HepG2 (cell line): ENCODE measurements around the gene RGS7. TPM values are rescaled to one million over a fixed set of nuclear protein-coding genes. Genes with fewer than 3 reads are reported as not detected.

Experiments used
- ATAC-seq: fragments of 200-7000 bp; cut with Tn5 transposase; 3 replicates; pipeline ENCODE4 v1.9.1; 2020; ENCODE audit warnings: mild to moderate bottlenecking, moderate library complexity
- BruUV-seq: library from RNA; stranded (reverse); fragments of 400-500 nt; replicated peaks from 2 replicates; lab custom pipeline; 2021; lab: Mats Ljungman, UMichigan
- CTCF ChIA-PET: fragments of 300-600 bp; formaldehyde crosslinking; extraction: SDS; loops from one replicate; lab custom pipeline; 2021; ENCODE audit warnings: low total read pairs, inconsistent platforms, low intra/inter-chr PET ratio; lab: Yijun Ruan, JAX
- POLR2A ChIA-PET: fragments of 350-600 bp; sonication (Branson Sonifier 250); formaldehyde crosslinking; loops from one replicate; lab custom pipeline; 2020; ENCODE audit warnings: antibody characterized with exemption, inconsistent platforms; lab: Yijun Ruan, JAX
- DNase-seq: peaks from one replicate; pipeline ENCODE4 v3.0.0-alpha.2; 2015; ENCODE audit warnings: low spot score
- FAIRE-seq: peaks from 3 replicates; lab custom pipeline; 2011; peaks lifted over from hg19 to GRCh38; lab: Jason Lieb, UNC
- H2AFZ ChIP-seq: one replicate; pipeline ENCODE4 v1.6.1; 2011; ENCODE audit warnings: low read length, inconsistent platforms
- H3K27ac ChIP-seq: fragments of 300-600 bp; 3 replicates; pipeline ENCODE4 v1.8.0; 2011; ENCODE audit warnings: mixed run types, mild to moderate bottlenecking, mixed read lengths, low read length, inconsistent platforms; ENCODE audit not compliant: insufficient read depth; ENCODE audit errors: extremely low read length
- H3K27me3 ChIP-seq, 2 experiments: fragments of 200-600 bp in 1 of 2; 2 replicates in 1 of 2; 3 replicates in 1 of 2; pipeline versions ENCODE4 v1.6.0 to v1.8.0; 2011; ENCODE audit warnings: low read length in 2 of 2, mild to moderate bottlenecking in 2 of 2, moderate library complexity in 2 of 2, inconsistent platforms in 1 of 2; ENCODE audit not compliant: insufficient read depth in 2 of 2, control insufficient read depth in 1 of 2
- H3K36me3 ChIP-seq, 2 experiments: fragments of 200-600 bp in 1 of 2; replicated peaks in 1 of 2; 2 replicates in 1 of 2; 3 replicates in 1 of 2; pipeline versions ENCODE4 v1.5.1 to v1.8.0; 2011; ENCODE audit warnings: low read length in 2 of 2, inconsistent platforms in 1 of 2; ENCODE audit not compliant: insufficient read depth in 2 of 2, control insufficient read depth in 1 of 2
- H3K4me1 ChIP-seq: 2 replicates; pipeline ENCODE4 v1.5.1; 2012; ENCODE audit warnings: low read length, inconsistent platforms; ENCODE audit not compliant: insufficient read depth
- H3K4me2 ChIP-seq: 2 replicates; pipeline ENCODE4 v1.6.0; 2011; ENCODE audit warnings: low read depth, low read length, inconsistent platforms
- H3K4me3 ChIP-seq, 3 experiments: fragments of 200-600 bp in 1 of 3; sonication (generic), shearing (Covaris generic) in 1 of 3; replicated peaks in 1 of 3; 2 replicates each; pipeline ENCODE4 v1.5.1; 2011 to 2016; ENCODE audit warnings: low read length in 3 of 3, inconsistent platforms in 2 of 3, low read depth in 2 of 3, mild to moderate bottlenecking in 2 of 3, control low read depth in 1 of 3, mixed read lengths in 1 of 3; ENCODE audit not compliant: insufficient read depth in 1 of 3
- H3K79me2 ChIP-seq: one replicate; pipeline ENCODE4 v1.6.1; 2011; ENCODE audit warnings: low read length, inconsistent platforms; ENCODE audit not compliant: insufficient read depth
- H3K9ac ChIP-seq: 2 replicates; pipeline ENCODE4 v1.6.0; 2011; ENCODE audit warnings: mild to moderate bottlenecking, low read depth, low read length, inconsistent platforms; ENCODE audit not compliant: insufficient read depth
- H3K9me3 ChIP-seq: 2 replicates; pipeline ENCODE4 v1.5.1; 2012; ENCODE audit warnings: mild to moderate bottlenecking, low read length
- H4K20me1 ChIP-seq: 2 replicates; pipeline ENCODE4 v1.6.0; 2011; ENCODE audit warnings: inconsistent platforms, mild to moderate bottlenecking, low read length, moderate library complexity; ENCODE audit not compliant: insufficient read depth
- EEA1 ChIP-seq: sonication (generic); formaldehyde crosslinking; IDR thresholded peaks from 2 replicates; pipeline ENCODE4 v1.5.1; 2020; ENCODE audit warnings: mild to moderate bottlenecking, missing genetic modification reagents, borderline replicate concordance
- JDP2 ChIP-seq: sonication (generic); formaldehyde crosslinking; IDR thresholded peaks from 2 replicates; pipeline ENCODE4 v1.8.1; 2022; ENCODE audit warnings: missing genetic modification reagents, borderline replicate concordance
- KAT2B ChIP-seq: fragments of 150-350 bp; IDR thresholded peaks from 2 replicates; pipeline ENCODE4 v1.6.1; 2014; ENCODE audit warnings: low read depth, low read length, borderline replicate concordance
- KDM5B ChIP-seq: sonication (generic); formaldehyde crosslinking; IDR thresholded peaks from 2 replicates; pipeline ENCODE4 v1.4.0; 2020; ENCODE audit warnings: missing genetic modification reagents, mild to moderate bottlenecking, borderline replicate concordance
- SMAD3 ChIP-seq: sonication (generic); formaldehyde crosslinking; IDR thresholded peaks from 2 replicates; pipeline ENCODE4 v1.4.0; 2020; ENCODE audit warnings: missing genetic modification reagents
- TCF7 ChIP-seq: sonication (generic); IDR thresholded peaks from 2 replicates; pipeline ENCODE4 v1.6.1; 2016; ENCODE audit warnings: antibody characterized with exemption, low read depth
- ZNF101 ChIP-seq: sonication (generic); formaldehyde crosslinking; IDR thresholded peaks from 2 replicates; pipeline ENCODE4 v1.4.0; 2020; ENCODE audit warnings: mild to moderate bottlenecking, low read depth, missing genetic modification reagents, borderline replicate concordance
- ZNF33A ChIP-seq: sonication (generic); formaldehyde crosslinking; IDR thresholded peaks from 2 replicates; pipeline ENCODE4 v1.5.1; 2020; ENCODE audit warnings: missing genetic modification reagents, mild to moderate bottlenecking, moderate library complexity, borderline replicate concordance
- ZNF670 ChIP-seq: sonication (generic); formaldehyde crosslinking; IDR thresholded peaks from 2 replicates; pipeline ENCODE4 v1.8.0; 2022; ENCODE audit warnings: mild to moderate bottlenecking, missing genetic modification reagents, borderline replicate concordance
- ZNF709 ChIP-seq: sonication (generic); formaldehyde crosslinking; IDR thresholded peaks from 2 replicates; pipeline ENCODE4 v1.5.0; 2020; ENCODE audit warnings: mild to moderate bottlenecking, missing genetic modification reagents
- ZNF75D ChIP-seq: sonication (generic); formaldehyde crosslinking; IDR thresholded peaks from 2 replicates; pipeline ENCODE4 v1.8.1; 2023; ENCODE audit warnings: missing genetic modification reagents, mild to moderate bottlenecking, borderline replicate concordance
- ZNF878 ChIP-seq: sonication (generic); formaldehyde crosslinking; IDR thresholded peaks from 2 replicates; pipeline ENCODE4 v1.8.1; 2023; ENCODE audit warnings: mild to moderate bottlenecking, missing genetic modification reagents, moderate library complexity
- WGBS: methylation state at CpG from one replicate; pipeline ENCODE4 v1.1.6; 2017; ENCODE audit warnings: low lambda C conversion rate; 5-methylcytosine and 5-hydroxymethylcytosine counted together
- in situ Hi-C: cut with HindIII; loops from 2 replicates; pipeline ENCODE4 v1.10.0; 2017; ENCODE audit warnings: low pct_unique_long_range_greater_than_20kb; ENCODE audit not compliant: extremely low pct_ligation_motif_present
- intact Hi-C: fragments of 100-400 bp; cut with micrococcal nuclease; formaldehyde crosslinking; loops from one replicate; pipeline ENCODE4 v1.10.0; 2022; ENCODE audit not compliant: unreplicated experiment
- polyA plus RNA-seq, 8 experiments: library from polyadenylated mRNA; depleted of rRNA in 3 of 8; stranded (reverse) in 7 of 8; unstranded in 1 of 8; fragments of >200 nt; fragmentation: Illumina TruSeq in 4 of 8; extraction: Trizol in 4 of 8; gene quantifications; 2 replicates each; pipeline versions ENCODE4 v1.2.1 to v1.2.3, GENCODE V29; 2011 to 2016; ENCODE audit warnings: low read depth in 4 of 8, missing spikeins in 1 of 8, mixed read lengths in 1 of 8; ENCODE audit not compliant: insufficient read depth in 1 of 8
- total RNA-seq, 5 experiments: library from RNA; depleted of rRNA; stranded (reverse); fragments of >200 nt; fragmentation: Illumina TruSeq; extraction: Trizol; gene quantifications; 2 replicates each; pipeline ENCODE4 v1.2.3, GENCODE V29; 2016; ENCODE audit warnings: low read depth in 1 of 5
- TF ChIP-seq, protein P1 (sequence below): IDR thresholded peaks from 2 replicates; pipeline ENCODE4 v1.6.1; 2016
- TF ChIP-seq, protein P2 (sequence below): sonication (generic); formaldehyde crosslinking; IDR thresholded peaks from 2 replicates; pipeline ENCODE4 v1.8.1; 2023; ENCODE audit warnings: mild to moderate bottlenecking, missing genetic modification reagents

The RGS7 gene
- total and polyA plus RNA-seq, 2 of the 13 experiments (the other 11 are each of a cell fraction or from before 2014, with no cell fraction given), result not detected

- no TSS peak for BruUV-seq
- intact Hi-C loops, result no loop called here
Measured at GRCh38 chr1:240917976-240918375, 439.0 kb downstream of the RGS7 start.

DNA sequence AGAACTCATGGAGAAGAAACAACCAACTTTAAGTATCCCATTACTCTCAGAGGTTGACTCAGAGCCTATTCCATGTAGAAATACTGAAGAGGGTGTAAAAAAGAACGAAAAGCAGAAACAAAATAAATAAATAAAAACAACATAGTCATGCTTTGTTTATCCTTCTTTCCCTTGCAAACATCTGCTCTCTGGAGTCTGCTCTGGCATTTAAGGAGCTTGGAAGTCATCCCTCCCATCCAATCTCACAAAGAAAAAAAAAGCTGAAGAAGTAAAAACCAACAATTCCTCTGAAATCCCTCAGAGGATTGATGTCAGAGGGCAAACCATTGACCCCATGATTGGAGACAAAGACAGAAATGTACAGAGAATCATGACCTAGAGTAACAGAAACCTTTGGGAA is 442.5 kb downstream of the RGS7 start:
- Histone ChIP-seq H3K36me3 (no peaks in the 10 kb centered on the region), H3K4me1 (no peaks in the 10 kb centered on the region), H2AFZ (no peak overlapping the region), H3K4me3 (no peak overlapping the region), H3K79me2 (no peaks in the 10 kb centered on the region), H3K27me3 (no peaks in the 10 kb centered on the region), H4K20me1 (no peaks in the 10 kb centered on the region), H3K27ac (no peak overlapping the region), H3K9ac (no peak overlapping the region), H3K4me2 (no peak overlapping the region), H3K9me3 (peaks cover 47% of the 10 kb centered on the region)
- in situ Hi-C loops (no loop called here), intact Hi-C loops (no loop called here)
- no TSS peak for BruUV-seq
- FAIRE-seq, result no peak
- CTCF ChIA-PET, result no interaction called here
- no peak for ATAC-seq
- 0% methylated on average over 1 of the region's 1 CpG for WGBS
- POLR2A ChIA-PET, result no interaction called here
- DNase-seq, result no peak
- TF ChIP-seq ZNF75D (CRISPR knock-in tag), result no peak
- no peak for TF ChIP-seq ZNF101 (CRISPR knock-in tag)
- no peak for TF ChIP-seq SMAD3
- TF ChIP-seq TCF7, result no peak
- TF ChIP-seq KDM5B (CRISPR knock-in tag), result no peak
- TF ChIP-seq EEA1, result no peak
- TF ChIP-seq, protein P1, sequence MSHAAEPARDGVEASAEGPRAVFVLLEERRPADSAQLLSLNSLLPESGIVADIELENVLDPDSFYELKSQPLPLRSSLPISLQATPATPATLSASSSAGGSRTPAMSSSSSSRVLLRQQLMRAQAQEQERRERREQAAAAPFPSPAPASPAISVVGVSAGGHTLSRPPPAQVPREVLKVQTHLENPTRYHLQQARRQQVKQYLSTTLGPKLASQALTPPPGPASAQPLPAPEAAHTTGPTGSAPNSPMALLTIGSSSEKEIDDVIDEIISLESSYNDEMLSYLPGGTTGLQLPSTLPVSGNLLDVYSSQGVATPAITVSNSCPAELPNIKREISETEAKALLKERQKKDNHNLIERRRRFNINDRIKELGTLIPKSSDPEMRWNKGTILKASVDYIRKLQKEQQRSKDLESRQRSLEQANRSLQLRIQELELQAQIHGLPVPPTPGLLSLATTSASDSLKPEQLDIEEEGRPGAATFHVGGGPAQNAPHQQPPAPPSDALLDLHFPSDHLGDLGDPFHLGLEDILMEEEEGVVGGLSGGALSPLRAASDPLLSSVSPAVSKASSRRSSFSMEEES, result no peak
- TF ChIP-seq KAT2B, result no peak
- TF ChIP-seq JDP2, result no peak
- no peak for TF ChIP-seq ZNF709 (CRISPR knock-in tag)
- no peak for TF ChIP-seq ZNF878 (CRISPR knock-in tag)

More at GRCh38 chr1:240917976-240918375, 439.0 kb downstream of the RGS7 start:
- DNase-seq (no peak), FAIRE-seq (no peak), ATAC-seq (no peak)
- ChIA-PET CTCF (no interaction called here), POLR2A (no interaction called here)
- H4K20me1 ChIP-seq, result no peaks in the 10 kb centered on the region
- in situ Hi-C loops, result no loop called here
- H3K4me1 ChIP-seq, result no peaks in the 10 kb centered on the region
- no peak overlapping the region for H2AFZ ChIP-seq
- peaks cover 61% of the 10 kb centered on the region for H3K9me3 ChIP-seq
- no peaks in the 10 kb centered on the region for H3K36me3 ChIP-seq
- no peaks in the 10 kb centered on the region for H3K79me2 ChIP-seq
- H3K27me3 ChIP-seq, result no peaks in the 10 kb centered on the region
- TF ChIP-seq, protein P2, sequence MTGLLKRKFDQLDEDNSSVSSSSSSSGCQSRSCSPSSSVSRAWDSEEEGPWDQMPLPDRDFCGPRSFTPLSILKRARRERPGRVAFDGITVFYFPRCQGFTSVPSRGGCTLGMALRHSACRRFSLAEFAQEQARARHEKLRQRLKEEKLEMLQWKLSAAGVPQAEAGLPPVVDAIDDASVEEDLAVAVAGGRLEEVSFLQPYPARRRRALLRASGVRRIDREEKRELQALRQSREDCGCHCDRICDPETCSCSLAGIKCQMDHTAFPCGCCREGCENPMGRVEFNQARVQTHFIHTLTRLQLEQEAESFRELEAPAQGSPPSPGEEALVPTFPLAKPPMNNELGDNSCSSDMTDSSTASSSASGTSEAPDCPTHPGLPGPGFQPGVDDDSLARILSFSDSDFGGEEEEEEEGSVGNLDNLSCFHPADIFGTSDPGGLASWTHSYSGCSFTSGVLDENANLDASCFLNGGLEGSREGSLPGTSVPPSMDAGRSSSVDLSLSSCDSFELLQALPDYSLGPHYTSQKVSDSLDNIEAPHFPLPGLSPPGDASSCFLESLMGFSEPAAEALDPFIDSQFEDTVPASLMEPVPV (CRISPR knock-in tag), result no peak
- TF ChIP-seq, protein P1, result no peak
- TF ChIP-seq ZNF33A (CRISPR knock-in tag) (no peak), ZNF670 (no peak)
- H3K27ac ChIP-seq, result no peak overlapping the region
- no peak overlapping the region for H3K4me3 ChIP-seq
- H3K9ac ChIP-seq, result no peak overlapping the region
- WGBS, result 0% methylated on average over 1 of the region's 1 CpG
- H3K4me2 ChIP-seq, result no peak overlapping the region
